ENCODE results near the gene CST9L.

Gene CST9L

GRCh38 chr20:23519556-23519955 is 48.7 kb downstream of the CST9L start:
- DNase-seq (ENCODE audit: low read depth, low spot score) = no peak
- H3K27ac ChIP-seq = no peak overlapping the region

GRCh38 chr20:23517719-23518118 is 50.6 kb downstream of the CST9L start:
- Histone ChIP-seq H3K9ac (ENCODE audit: insufficient read length) (no peak overlapping the region), H3K36me3 (ENCODE audit: insufficient read depth, low read length) (no peaks in the 10 kb centered on the region), H3K27ac (no peak overlapping the region), H3K9me3 (ENCODE audit: low read depth, low read length) (no peaks in the 10 kb centered on the region), H3K4me3 (no peak overlapping the region)
- no peak for DNase-seq (ENCODE audit: low read depth, low spot score)
- TF ChIP-seq POLR2AphosphoS5 (IDR thresholded peaks at IDR 0.05; ENCODE audit: borderline replicate concordance, low read depth, low read length) (no peak), FOXP2 (optimal IDR thresholded peaks at IDR 0.05; ENCODE audit: control extremely low read depth, extremely low read length, insufficient read depth) (no peak), EZH2 (IDR thresholded peaks at IDR 0.05) (no peak)

More at GRCh38 chr20:23519556-23519955, 48.7 kb downstream of the CST9L start:
- Histone ChIP-seq H3K36me3 (ENCODE audit: insufficient read depth, low read length) (no peaks in the 10 kb centered on the region), H3K9ac (ENCODE audit: insufficient read length) (no peak overlapping the region), H3K4me3 (no peak overlapping the region), H3K9me3 (ENCODE audit: low read depth, low read length) (no peaks in the 10 kb centered on the region)
- TF ChIP-seq FOXP2 (optimal IDR thresholded peaks at IDR 0.05; ENCODE audit: control extremely low read depth, extremely low read length, insufficient read depth) = no peak
- TF ChIP-seq EZH2 (IDR thresholded peaks at IDR 0.05) = no peak
- TF ChIP-seq POLR2AphosphoS5 (IDR thresholded peaks at IDR 0.05; ENCODE audit: borderline replicate concordance, low read depth, low read length) = no peak

GRCh38 chr20:23515250-23515939 is 52.9 kb downstream of the CST9L start:
- peak overlapping the region; percentile 65 for H3K27ac ChIP-seq
- no peaks in the 10 kb centered on the region for H3K9me3 ChIP-seq (ENCODE audit: low read depth, low read length)
- peak overlapping the region; percentile 8 for H3K4me3 ChIP-seq
- no peaks in the 10 kb centered on the region for H3K36me3 ChIP-seq (ENCODE audit: insufficient read depth, low read length)
- H3K9ac ChIP-seq (ENCODE audit: insufficient read length) = no peak overlapping the region
- TF ChIP-seq POLR2AphosphoS5 (IDR thresholded peaks at IDR 0.05; ENCODE audit: borderline replicate concordance, low read depth, low read length) (no peak), EZH2 (IDR thresholded peaks at IDR 0.05) (no peak), FOXP2 (optimal IDR thresholded peaks at IDR 0.05; ENCODE audit: control extremely low read depth, extremely low read length, insufficient read depth) (no peak)
- DNase-seq (ENCODE audit: low read depth, low spot score) = peak; percentile 14

GRCh38 chr20:23514848-23515247 is 53.4 kb downstream of the CST9L start:
- Histone ChIP-seq H3K9ac (ENCODE audit: insufficient read length) (no peak overlapping the region), H3K4me3 (peak overlapping the region; percentile 8; the same call in 1 of the 2 replicates), H3K9me3 (ENCODE audit: low read depth, low read length) (no peaks in the 10 kb centered on the region), H3K27ac (peak overlapping the region; percentile 65), H3K36me3 (ENCODE audit: insufficient read depth, low read length) (no peaks in the 10 kb centered on the region)
- DNase-seq (ENCODE audit: low read depth, low spot score) = no peak
- TF ChIP-seq FOXP2 (optimal IDR thresholded peaks at IDR 0.05; ENCODE audit: control extremely low read depth, extremely low read length, insufficient read depth) = no peak
- no peak for TF ChIP-seq POLR2AphosphoS5 (IDR thresholded peaks at IDR 0.05; ENCODE audit: borderline replicate concordance, low read depth, low read length)
- no peak for TF ChIP-seq EZH2 (IDR thresholded peaks at IDR 0.05)

All from SK-N-MC (cell line).